Stromal cell of bone marrow (primary cell): ENCODE results near the gene TOB1.

Experiments
- DNase-seq: peaks from one replicate; pipeline ENCODE4 v3.0.0-alpha.2; 2012; ENCODE audit warnings: low read depth

The TOB1 gene

GRCh38 chr17:50866261-50866949 is at the start of gene TOB1:
TSS of gene TOB1 (minus strand) at chr17:50866354. CDS start at chr17:50864017, 2,337 bp downstream.
- peak; percentile 95 for DNase-seq

GRCh38 chr17:50914505-50915063 is 48.4 kb upstream of the TOB1 start:
- DNase-seq, result no peak

- DNase-seq, result no peak
Observed at GRCh38 chr17:50913120-50913519, 47.0 kb upstream of the TOB1 start.

- DNase-seq, result no peak
Observed at GRCh38 chr17:50911890-50912289, 45.7 kb upstream of the TOB1 start.

- DNase-seq, result no peak
Observed at GRCh38 chr17:50911450-50911849, 45.3 kb upstream of the TOB1 start.

- DNase-seq, result no peak
Observed at GRCh38 chr17:50909765-50910605, 43.8 kb upstream of the TOB1 start.

GRCh38 chr17:50908860-50909764 is 43.0 kb upstream of the TOB1 start:
- no peak for DNase-seq

GRCh38 chr17:50908140-50908859 is 42.1 kb upstream of the TOB1 start:
- DNase-seq, result no peak

GRCh38 chr17:50906443-50906842 is 40.3 kb upstream of the TOB1 start:
- no peak for DNase-seq

GRCh38 chr17:50905460-50905803 is 39.3 kb upstream of the TOB1 start:
- no peak for DNase-seq

- DNase-seq, result no peak
Observed at GRCh38 chr17:50904518-50905459, 38.6 kb upstream of the TOB1 start.

- no peak for DNase-seq
Observed at GRCh38 chr17:50903604-50904517, 37.7 kb upstream of the TOB1 start.

- DNase-seq, result no peak
Observed at GRCh38 chr17:50902372-50903353, 36.5 kb upstream of the TOB1 start.

GRCh38 chr17:50900383-50900892 is 34.3 kb upstream of the TOB1 start:
- no peak for DNase-seq

- no peak for DNase-seq
Observed at GRCh38 chr17:50899559-50900319, 33.6 kb upstream of the TOB1 start.

- no peak for DNase-seq
Observed at GRCh38 chr17:50899005-50899460, 32.9 kb upstream of the TOB1 start.
